GM12801 (cell line): ENCODE measurements around the gene ARPC1B.

Experiments
- TF ChIP-seq, protein P1 (sequence below): IDR thresholded peaks from one replicate; pipeline ENCODE4 v1.5.1; 2011; ENCODE audit warnings: control low read depth; ENCODE audit not compliant: insufficient read length; ENCODE audit errors: extremely low read depth

Gene ARPC1B

GRCh38 chr7:99428972-99429566 lies 54.5 kb downstream of the ARPC1B start:
- TF ChIP-seq, protein P1, sequence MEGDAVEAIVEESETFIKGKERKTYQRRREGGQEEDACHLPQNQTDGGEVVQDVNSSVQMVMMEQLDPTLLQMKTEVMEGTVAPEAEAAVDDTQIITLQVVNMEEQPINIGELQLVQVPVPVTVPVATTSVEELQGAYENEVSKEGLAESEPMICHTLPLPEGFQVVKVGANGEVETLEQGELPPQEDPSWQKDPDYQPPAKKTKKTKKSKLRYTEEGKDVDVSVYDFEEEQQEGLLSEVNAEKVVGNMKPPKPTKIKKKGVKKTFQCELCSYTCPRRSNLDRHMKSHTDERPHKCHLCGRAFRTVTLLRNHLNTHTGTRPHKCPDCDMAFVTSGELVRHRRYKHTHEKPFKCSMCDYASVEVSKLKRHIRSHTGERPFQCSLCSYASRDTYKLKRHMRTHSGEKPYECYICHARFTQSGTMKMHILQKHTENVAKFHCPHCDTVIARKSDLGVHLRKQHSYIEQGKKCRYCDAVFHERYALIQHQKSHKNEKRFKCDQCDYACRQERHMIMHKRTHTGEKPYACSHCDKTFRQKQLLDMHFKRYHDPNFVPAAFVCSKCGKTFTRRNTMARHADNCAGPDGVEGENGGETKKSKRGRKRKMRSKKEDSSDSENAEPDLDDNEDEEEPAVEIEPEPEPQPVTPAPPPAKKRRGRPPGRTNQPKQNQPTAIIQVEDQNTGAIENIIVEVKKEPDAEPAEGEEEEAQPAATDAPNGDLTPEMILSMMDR, result no peak

DNA sequence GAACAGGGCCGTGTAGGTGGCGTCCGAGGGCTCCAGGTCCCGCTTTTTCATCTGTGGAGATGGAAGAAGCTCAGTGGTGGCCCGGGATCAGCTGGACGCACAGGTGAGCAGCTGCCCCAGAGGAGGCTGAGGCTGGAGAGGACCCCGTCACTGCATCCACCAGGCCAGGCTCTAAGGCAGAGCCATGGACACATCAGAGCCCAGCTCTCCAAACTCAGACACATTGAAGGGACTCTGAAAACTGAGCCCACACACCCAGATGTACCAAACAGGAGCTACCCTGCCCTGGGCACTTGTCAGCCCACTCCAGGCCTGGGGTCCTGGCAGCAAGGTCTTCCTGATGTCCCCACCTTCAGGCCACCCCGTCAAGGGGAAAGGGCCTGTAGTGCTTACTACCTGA lies 55.2 kb downstream of the ARPC1B start:
- TF ChIP-seq, protein P1, result no peak

- TF ChIP-seq, protein P1, result no peak
These were observed 58.6 kb downstream of the ARPC1B start for GRCh38 chr7:99433158-99433557.

- TF ChIP-seq, protein P1, result no peak
These were observed 63.5 kb downstream of the ARPC1B start for GRCh38 chr7:99437946-99438572.

DNA sequence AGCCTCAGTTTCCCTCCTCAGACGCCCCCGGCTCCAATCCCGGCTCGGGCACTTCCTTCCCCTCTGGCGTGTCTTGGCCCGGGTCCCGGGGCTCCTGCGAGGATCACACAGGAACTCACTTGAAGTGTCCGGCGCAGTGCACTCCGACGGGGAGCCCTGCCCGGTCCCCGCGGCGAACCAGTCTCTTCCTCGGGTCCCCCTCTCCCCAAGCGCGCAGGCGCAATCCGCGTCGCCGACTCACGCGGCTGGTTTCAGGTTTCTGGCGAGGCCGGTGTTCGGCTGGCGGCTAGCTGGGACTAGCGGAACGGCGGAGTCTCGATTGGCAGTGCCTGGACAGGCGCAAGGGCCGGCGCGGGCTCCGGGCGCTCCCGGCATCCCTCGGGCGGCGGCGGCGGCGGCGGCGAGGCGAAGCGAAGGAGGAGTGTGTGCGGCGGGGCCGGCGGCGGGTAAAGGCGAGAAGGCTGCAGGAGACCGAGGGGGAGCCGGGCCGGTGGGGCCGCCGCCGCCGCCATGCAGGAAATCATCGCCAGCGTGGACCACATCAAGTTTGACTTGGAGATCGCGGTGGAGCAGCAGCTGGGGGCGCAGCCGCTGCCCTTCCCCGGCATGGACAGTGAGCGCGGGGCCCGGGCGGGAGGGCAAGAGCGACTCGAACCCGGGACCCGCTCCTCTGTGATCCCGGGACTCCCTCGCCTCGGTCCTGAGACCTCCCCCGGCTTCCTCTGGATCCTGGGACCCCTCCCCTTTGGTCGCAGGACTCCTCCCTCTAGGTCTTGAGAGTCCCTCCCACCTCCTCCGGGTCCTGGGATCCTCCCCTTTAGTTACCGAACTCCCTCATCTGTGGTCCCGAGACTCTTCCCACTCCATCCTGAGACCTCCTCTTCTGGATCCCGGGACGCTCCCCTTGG lies 64.3 kb downstream of the ARPC1B start, which contains the start of the genes CPSF4 and PTCD1:
Gene CPSF4, plus strand, starts transcription at position 371 of the 908 bp plus-strand sequence. Its CDS starts 140 bp downstream, at position 511.
Gene PTCD1, minus strand, starts transcription at position 226 of the 908 bp plus-strand sequence. CDS start 3,556 bp downstream, outside the sequence.
- TF ChIP-seq, protein P1, result no peak

DNA sequence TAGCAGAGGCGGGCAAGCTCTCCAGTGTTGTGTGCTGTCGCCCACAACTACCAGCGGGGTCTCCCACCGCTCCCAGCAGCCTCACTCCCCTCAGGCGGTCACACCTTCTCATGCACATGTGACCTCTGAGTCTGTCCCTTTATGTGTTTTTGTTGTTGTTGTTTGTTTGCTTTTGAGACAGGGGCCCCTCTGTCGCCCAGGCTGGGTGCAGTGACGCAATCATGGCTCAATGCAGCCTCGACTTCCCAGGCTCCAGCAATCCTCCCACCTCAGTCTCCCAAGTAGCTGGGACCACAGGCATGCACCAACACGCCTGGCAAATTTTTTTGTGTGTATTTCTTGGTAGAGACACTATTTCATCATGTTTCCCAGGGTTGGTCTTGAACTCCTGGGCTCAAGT lies 65.7 kb downstream of the ARPC1B start:
- TF ChIP-seq, protein P1, result no peak
